GM12878 (cell line): ENCODE measurements around the gene NBEA. TPM values are rescaled to one million over a fixed set of nuclear protein-coding genes. Genes with fewer than 3 reads are reported as not detected.

Experiments
- ATAC-seq: fragments of 200-7000 bp; cut with Tn5 transposase; 3 replicates; pipeline ENCODE4 v1.9.1; 2020; ENCODE audit warnings: mild to moderate bottlenecking, moderate library complexity
- BruUV-seq: library from RNA; stranded (reverse); fragments of 400-500 nt; replicated peaks from 2 replicates; lab custom pipeline; 2021; lab: Mats Ljungman, UMichigan
- CTCF ChIA-PET: fragments of 300-600 bp; sonication (Branson Sonifier 250); formaldehyde crosslinking; extraction: SDS; loops from one replicate; lab custom pipeline; 2021; ENCODE audit warnings: inconsistent platforms; lab: Yijun Ruan, JAX
- POLR2A ChIA-PET: fragments of 350-600 bp; formaldehyde crosslinking; extraction: SDS; loops from one replicate; lab custom pipeline; 2021; ENCODE audit warnings: inconsistent platforms; lab: Charles Lee
- RAD21 ChIA-PET: fragments of 300-600 bp; sonication (Branson Sonifier 250); formaldehyde crosslinking; loops from one replicate; lab custom pipeline; 2023; ENCODE audit warnings: antibody characterized with exemption; ENCODE audit not compliant: unreplicated experiment; lab: Charles Lee
- SMC1A ChIA-PET: fragments of 300-600 bp; sonication (Branson Sonifier 250); formaldehyde crosslinking; loops from one replicate; lab custom pipeline; 2023; ENCODE audit not compliant: unreplicated experiment, uncharacterized antibody; lab: Charles Lee
- DNase-seq: peaks from one replicate; pipeline ENCODE4 v3.0.0-alpha.2; 2011; ENCODE audit warnings: low read depth, low spot score
- FAIRE-seq: peaks from 3 replicates; lab custom pipeline; 2011; peaks lifted over from hg19 to GRCh38; lab: Jason Lieb, UNC
- H2AFZ ChIP-seq: 2 replicates; pipeline ENCODE4 v1.6.0; 2011; ENCODE audit warnings: low read depth, low read length, control low read depth; ENCODE audit not compliant: control insufficient read depth
- H3K27ac ChIP-seq: 2 replicates; pipeline ENCODE4 v1.5.1; 2011; ENCODE audit warnings: control low read depth; ENCODE audit not compliant: control insufficient read depth, insufficient read depth
- H3K27me3 ChIP-seq, 2 experiments: replicated peaks in 1 of 2; 2 replicates each; pipeline versions ENCODE4 v1.6.0 to v1.6.1; 2011; ENCODE audit warnings: low read length in 1 of 2; ENCODE audit not compliant: control insufficient read depth in 2 of 2, insufficient read depth in 2 of 2
- H3K36me3 ChIP-seq, 2 experiments: 2 replicates each; pipeline ENCODE4 v1.5.1; 2011; ENCODE audit warnings: low read length in 1 of 2; ENCODE audit not compliant: control insufficient read depth in 2 of 2, insufficient read depth in 2 of 2
- H3K4me1 ChIP-seq: 2 replicates; pipeline ENCODE4 v1.6.1; 2011; ENCODE audit warnings: mild to moderate bottlenecking, low read length, moderate library complexity, mixed read lengths; ENCODE audit not compliant: control insufficient read depth, insufficient read depth
- H3K4me2 ChIP-seq: 2 replicates; pipeline ENCODE4 v1.6.0; 2011; ENCODE audit warnings: control low read depth; ENCODE audit not compliant: control insufficient read depth, insufficient read depth
- H3K4me3 ChIP-seq: fragments of 200-600 bp; sonication (generic); 2 replicates; pipeline ENCODE4 v1.5.1; 2016
- H3K79me2 ChIP-seq: 2 replicates; pipeline ENCODE4 v1.6.0; 2011; ENCODE audit warnings: low read length; ENCODE audit not compliant: control insufficient read depth, insufficient read depth
- H3K9ac ChIP-seq: 2 replicates; pipeline ENCODE4 v1.8.0; 2011; ENCODE audit warnings: low read length, control low read depth, mixed read lengths; ENCODE audit not compliant: control insufficient read depth, insufficient read depth
- H3K9me3 ChIP-seq: replicated peaks from 3 replicates; pipeline ENCODE4 v1.5.1; 2011; ENCODE audit warnings: mild to moderate bottlenecking, low read length; ENCODE audit not compliant: control insufficient read depth, insufficient read depth
- H4K20me1 ChIP-seq: 2 replicates; pipeline ENCODE4 v1.6.0; 2011; ENCODE audit not compliant: control insufficient read depth, insufficient read depth
- CEBPB ChIP-seq, 2 experiments: fragments of 150-350 bp in 1 of 2; IDR thresholded peaks; 2 replicates each; pipeline ENCODE4 v1.6.1; 2012 to 2014; ENCODE audit warnings: low read depth in 2 of 2, low read length in 2 of 2, borderline replicate concordance in 1 of 2, inconsistent platforms in 1 of 2
- CTCF ChIP-seq, 3 experiments: IDR thresholded peaks in 2 of 3; conservative IDR thresholded peaks in 1 of 3; 2 replicates each; pipeline ENCODE4 v1.5.1; 2011; ENCODE audit warnings: low read depth in 3 of 3, low read length in 3 of 3, mild to moderate bottlenecking in 3 of 3, control low read depth in 2 of 3, moderate library complexity in 2 of 3, inconsistent platforms in 1 of 3, mixed read lengths in 1 of 3; ENCODE audit not compliant: control insufficient read depth in 2 of 3, insufficient read depth in 1 of 3; ENCODE audit errors: extremely low read depth in 1 of 3
- JUND ChIP-seq: IDR thresholded peaks from 2 replicates; pipeline ENCODE4 v1.6.1; 2012; ENCODE audit warnings: low read depth, mild to moderate bottlenecking, low read length, improper control_type of control experiment, moderate library complexity
- KDM1A ChIP-seq: fragments of 200-600 bp; sonication (generic); IDR thresholded peaks from 2 replicates; pipeline ENCODE4 v1.6.1; 2016; ENCODE audit warnings: borderline replicate concordance
- PAX8 ChIP-seq: fragments of 450-650 bp; IDR thresholded peaks from 2 replicates; pipeline ENCODE4 v1.6.1; 2017; ENCODE audit warnings: mild to moderate bottlenecking, moderate library complexity
- REST ChIP-seq: IDR thresholded peaks from 2 replicates; pipeline ENCODE4 v1.6.1; 2012; ENCODE audit warnings: mild to moderate bottlenecking, low read depth, low read length
- YBX1 ChIP-seq: fragments of 450-650 bp; IDR thresholded peaks from 2 replicates; pipeline ENCODE4 v1.6.1; 2016; ENCODE audit warnings: antibody characterized with exemption
- WGBS: methylation state at CpG from one replicate; pipeline ENCODE4 v1.1.6; 2016; ENCODE audit warnings: low lambda C conversion rate; ENCODE audit not compliant: insufficient replicate concordance, insufficient coverage; ENCODE audit errors: missing lambda C conversion rate; 5-methylcytosine and 5-hydroxymethylcytosine counted together
- in situ Hi-C: fragments of 300-500 bp; cut with MboI; formaldehyde crosslinking; loops from 9 replicates; pipeline ENCODE4 v1.14.3; 2018; ENCODE audit warnings: mixed read lengths
- intact Hi-C: fragments of 100-400 bp; cut with micrococcal nuclease; formaldehyde crosslinking; loops from one replicate; pipeline ENCODE4 v1.14.2; 2022; ENCODE audit not compliant: unreplicated experiment
- polyA plus RNA-seq, 11 experiments: library from polyadenylated mRNA; depleted of rRNA in 4 of 11; unstranded in 6 of 11; stranded (reverse) in 5 of 11; fragments of >200 nt; fragmentation: Nextera tagmentation in 4 of 11; fragmentation: Illumina TruSeq in 1 of 11; extraction: Ambion mirVana in 4 of 11; extraction: Trizol in 1 of 11; gene quantifications; 1 replicate in 1 of 11; 2 replicates in 10 of 11; pipeline versions ENCODE4 v1.2.1 to v1.2.3, GENCODE V29; 2011 to 2016; ENCODE audit warnings: inconsistent platforms in 2 of 11, missing spikeins in 2 of 11, low read depth in 1 of 11
- total RNA-seq, 4 experiments: library from RNA; depleted of rRNA in 3 of 4; stranded (reverse); fragments of >200 nt in 3 of 4; fragmentation: Illumina TruSeq in 1 of 4; extraction: Trizol in 1 of 4; gene quantifications; 2 replicates each; pipeline versions ENCODE4 v1.2.1 to v1.2.3, GENCODE V29; 2013 to 2021

The NBEA gene
- total and polyA plus RNA-seq, 10 of the 15 experiments (the other 5 are each of a cell fraction or from before 2014, with no cell fraction given) = 0.23 to 3.6 (median 0.55) TPM

- Histone ChIP-seq H3K4me2 (no peak overlapping the region), H3K9ac (no peak overlapping the region), H3K79me2 (no peaks in the 10 kb centered on the region), H3K4me3 (no peak overlapping the region), H2AFZ (no peak overlapping the region), H3K27me3 (no peaks in the 10 kb centered on the region), H3K9me3 (no peaks in the 10 kb centered on the region), H4K20me1 (no peaks in the 10 kb centered on the region), H3K36me3 (no peaks in the 10 kb centered on the region), H3K27ac (no peak overlapping the region), H3K4me1 (no peaks in the 10 kb centered on the region)
- ATAC-seq (no peak), DNase-seq (no peak), FAIRE-seq (no peak)
- CTCF ChIA-PET = no interaction called here
- RAD21 ChIA-PET = no interaction called here
- SMC1A ChIA-PET = no interaction called here
- in situ Hi-C loops (no loop called here), intact Hi-C loops (no loop called here)
- POLR2A ChIA-PET = no interaction called here
- TF ChIP-seq PAX8 (no peak), KDM1A (no peak), REST (no peak), JUND (no peak), CTCF (IDR thresholded peaks at IDR 0.05 in 2 of 3, conservative IDR thresholded peaks at IDR 0.05 in 1 of 3; ENCODE audit: control insufficient read depth in 2 of 3, extremely low read depth in 1 of 3, insufficient read depth in 1 of 3, low read depth in 3 of 3, low read length in 3 of 3) (no peak), YBX1 (no peak), CEBPB (IDR thresholded peaks at IDR 0.05; ENCODE audit: borderline replicate concordance in 1 of 2, low read depth in 2 of 2, low read length in 2 of 2) (no peak)
- WGBS = 29% methylated on average over 4 of the region's 4 CpGs
- BruUV-seq = no TSS peak
Observed at GRCh38 chr13:35285677-35286076, 343.6 kb downstream of the NBEA start.
